ENCODE data around the gene NBR1. TPM values are rescaled to one million over a fixed set of nuclear protein-coding genes. Genes with fewer than 3 reads are reported as not detected.

Gene NBR1
- total RNA-seq, 1 donor from 2014 or later = 80.4 TPM

Other genes with a start within 250 kb of the NBR1 start
- 35.0 TPM for gene AARSD1, start 206.8 kb upstream of the NBR1 start, total RNA-seq
- gene PTGES3L, start 191.1 kb upstream of the NBR1 start, total RNA-seq = 0.38 TPM
- gene RUNDC1, start 190.6 kb upstream of the NBR1 start, total RNA-seq = 14.4 TPM
- 752 TPM for gene RPL27, start 172.8 kb upstream of the NBR1 start, total RNA-seq
- gene IFI35, start 164.4 kb upstream of the NBR1 start, total RNA-seq = 47.7 TPM
- gene VAT1, start 148.8 kb upstream of the NBR1 start, total RNA-seq = 267 TPM
- 0.78 TPM for gene RND2, start 146.0 kb upstream of the NBR1 start, total RNA-seq
- gene BRCA1, start 45.9 kb upstream of the NBR1 start, total RNA-seq = 4.0 TPM
- 14.2 TPM for gene TMEM106A, start 40.7 kb downstream of the NBR1 start, total RNA-seq
- gene CCDC200, start 57.4 kb downstream of the NBR1 start, total RNA-seq = not detected
- gene RNU2-1, start 62.8 kb downstream of the NBR1 start, total RNA-seq = 7,693 TPM
- gene ARL4D, start 227.8 kb downstream of the NBR1 start, total RNA-seq = 18.5 TPM

All from upper lobe of right lung (tissue), 1 donor.